Measurements from ENCODE around the gene DUOXA1. TPM values are rescaled to one million over a fixed set of nuclear protein-coding genes. Genes with fewer than 3 reads are reported as not detected.
"Not testable (repeated sequence)": the region's sequence is repeated elsewhere in the genome, so short reads cannot be mapped to it uniquely, and the experiment has no call there.

The DUOXA1 gene
- total and polyA plus RNA-seq, 5 donors from 2014 or later, result not detected

GRCh38 chr15:45088801-45089711 is 40.6 kb downstream of the DUOXA1 start:
- Mint-ChIP-seq H3K9me3 (peaks cover 0 to 4% (median 0%) of the 10 kb centered on the region in 7 donors), H3K27ac (no peak overlapping the region), H3K4me1 (no peaks in the 10 kb centered on the region), H3K4me3 (no peak overlapping the region), H3K27me3 (peaks cover 46% of the 10 kb centered on the region), H3K36me3 (no peaks in the 10 kb centered on the region)
- no peak for DNase-seq
- no peak for ATAC-seq (ENCODE audit: low read depth in 2 of 2)
- no peak overlapping the region for H3K27ac ChIP-seq (ENCODE audit: insufficient read depth, low read length, poor library complexity, severe bottlenecking)
- H3K36me3 ChIP-seq (ENCODE audit: control insufficient read depth, insufficient read depth, low read length), result no peaks in the 10 kb centered on the region
- H3K27me3 ChIP-seq (ENCODE audit: control insufficient read depth, insufficient read depth, low read length), result peaks cover 10% of the 10 kb centered on the region
- H3K4me1 ChIP-seq (ENCODE audit: control insufficient read depth, insufficient read depth, low read length, poor library complexity, severe bottlenecking), result no peaks in the 10 kb centered on the region
- H3K9me3 ChIP-seq (ENCODE audit: control insufficient read depth in 2 of 2, low read length in 2 of 2), result no peaks in the 10 kb centered on the region
- H3K4me3 ChIP-seq (ENCODE audit: low read depth, low read length), result no peak overlapping the region

- no peak overlapping the region for H3K27ac Mint-ChIP-seq
- H3K4me1 Mint-ChIP-seq, result no peaks in the 10 kb centered on the region
These were observed 42.2 kb downstream of the DUOXA1 start for GRCh38 chr15:45087513-45087912.

GRCh38 chr15:45084163-45084562 is 45.5 kb downstream of the DUOXA1 start:
- Mint-ChIP-seq H3K4me3 (no peak overlapping the region), H3K27me3 (peaks cover 35% of the 10 kb centered on the region), H3K36me3 (no peaks in the 10 kb centered on the region), H3K27ac (no peak overlapping the region), H3K9me3 (no peaks in the 10 kb centered on the region), H3K4me1 (no peaks in the 10 kb centered on the region)
- Histone ChIP-seq H3K4me3 (ENCODE audit: low read depth, low read length) (no peak overlapping the region), H3K27me3 (ENCODE audit: control insufficient read depth, insufficient read depth, low read length) (peaks cover 7% of the 10 kb centered on the region), H3K27ac (ENCODE audit: insufficient read depth, low read length, poor library complexity, severe bottlenecking) (no peak overlapping the region), H3K9me3 (ENCODE audit: control insufficient read depth in 2 of 2, low read length in 2 of 2) (no peaks in the 10 kb centered on the region), H3K4me1 (ENCODE audit: control insufficient read depth, insufficient read depth, low read length, poor library complexity, severe bottlenecking) (no peaks in the 10 kb centered on the region), H3K36me3 (ENCODE audit: control insufficient read depth, insufficient read depth, low read length) (no peaks in the 10 kb centered on the region)
- DNase-seq (no peak), ATAC-seq (ENCODE audit: low read depth in 2 of 2) (no peak)

More at GRCh38 chr15:45087513-45087912, 42.2 kb downstream of the DUOXA1 start:
- no peaks in the 10 kb centered on the region for H3K36me3 Mint-ChIP-seq
- H3K9me3 Mint-ChIP-seq, result peaks cover 0 to 4% (median 0%) of the 10 kb centered on the region in 7 donors
- no peak for DNase-seq
- no peaks in the 10 kb centered on the region for H3K9me3 ChIP-seq (ENCODE audit: control insufficient read depth in 2 of 2, low read length in 2 of 2)
- no peaks in the 10 kb centered on the region for H3K4me1 ChIP-seq (ENCODE audit: control insufficient read depth, insufficient read depth, low read length, poor library complexity, severe bottlenecking)
- ATAC-seq (ENCODE audit: low read depth in 2 of 2), result no peak
- H3K4me3 Mint-ChIP-seq, result no peak overlapping the region
- no peaks in the 10 kb centered on the region for H3K36me3 ChIP-seq (ENCODE audit: control insufficient read depth, insufficient read depth, low read length)
- peaks cover 10% of the 10 kb centered on the region for H3K27me3 ChIP-seq (ENCODE audit: control insufficient read depth, insufficient read depth, low read length)
- no peak overlapping the region for H3K27ac ChIP-seq (ENCODE audit: insufficient read depth, low read length, poor library complexity, severe bottlenecking)
- H3K27me3 Mint-ChIP-seq, result peaks cover 46% of the 10 kb centered on the region
- H3K4me3 ChIP-seq (ENCODE audit: low read depth, low read length), result no peak overlapping the region

- ATAC-seq (ENCODE audit: low read depth in 2 of 2), result no peak
- H3K27ac ChIP-seq (ENCODE audit: insufficient read depth, low read length, poor library complexity, severe bottlenecking), result no peak overlapping the region
- H3K4me3 ChIP-seq (ENCODE audit: low read depth, low read length), result no peak overlapping the region
- H3K4me1 ChIP-seq (ENCODE audit: control insufficient read depth, insufficient read depth, low read length, poor library complexity, severe bottlenecking), result no peaks in the 10 kb centered on the region
- H3K9me3 ChIP-seq (ENCODE audit: control insufficient read depth in 2 of 2, low read length in 2 of 2), result no peaks in the 10 kb centered on the region
- no peak overlapping the region for H3K4me3 Mint-ChIP-seq
- H3K27me3 Mint-ChIP-seq, result peaks cover 32% of the 10 kb centered on the region
- no peaks in the 10 kb centered on the region for H3K9me3 Mint-ChIP-seq
- H3K27me3 ChIP-seq (ENCODE audit: control insufficient read depth, insufficient read depth, low read length), result peaks cover 7% of the 10 kb centered on the region
- no peak overlapping the region for H3K27ac Mint-ChIP-seq
- no peaks in the 10 kb centered on the region for H3K36me3 Mint-ChIP-seq
- no peaks in the 10 kb centered on the region for H3K36me3 ChIP-seq (ENCODE audit: control insufficient read depth, insufficient read depth, low read length)
- DNase-seq, result no peak
- no peaks in the 10 kb centered on the region for H3K4me1 Mint-ChIP-seq
These were observed 46.5 kb downstream of the DUOXA1 start for GRCh38 chr15:45083223-45083622.

- H3K36me3 Mint-ChIP-seq; H3K4me1 Mint-ChIP-seq; H3K4me3 ChIP-seq (ENCODE audit: low read depth, low read length); H3K36me3 ChIP-seq (ENCODE audit: control insufficient read depth, insufficient read depth, low read length); ATAC-seq (ENCODE audit: low read depth in 2 of 2); H3K4me3 Mint-ChIP-seq; H3K27ac Mint-ChIP-seq; H3K4me1 ChIP-seq (ENCODE audit: control insufficient read depth, insufficient read depth, low read length, poor library complexity, severe bottlenecking); H3K27ac ChIP-seq (ENCODE audit: insufficient read depth, low read length, poor library complexity, severe bottlenecking); DNase-seq; H3K9me3 ChIP-seq (ENCODE audit: control insufficient read depth in 2 of 2, low read length in 2 of 2); H3K9me3 Mint-ChIP-seq; H3K27me3 ChIP-seq (ENCODE audit: control insufficient read depth, insufficient read depth, low read length): not testable (repeated sequence)
- H3K27me3 Mint-ChIP-seq, result peaks cover 25% of the 10 kb centered on the region
These were observed 47.3 kb downstream of the DUOXA1 start for GRCh38 chr15:45082412-45082811.

- H3K27ac ChIP-seq (ENCODE audit: insufficient read depth, low read length, poor library complexity, severe bottlenecking); H3K4me3 ChIP-seq (ENCODE audit: low read depth, low read length); H3K9me3 Mint-ChIP-seq; H3K36me3 Mint-ChIP-seq; H3K4me1 Mint-ChIP-seq; DNase-seq; H3K27ac Mint-ChIP-seq; H3K4me3 Mint-ChIP-seq; H3K36me3 ChIP-seq (ENCODE audit: control insufficient read depth, insufficient read depth, low read length); H3K9me3 ChIP-seq (ENCODE audit: control insufficient read depth in 2 of 2, low read length in 2 of 2); ATAC-seq (ENCODE audit: low read depth in 2 of 2); H3K4me1 ChIP-seq (ENCODE audit: control insufficient read depth, insufficient read depth, low read length, poor library complexity, severe bottlenecking); H3K27me3 ChIP-seq (ENCODE audit: control insufficient read depth, insufficient read depth, low read length): not testable (repeated sequence)
- H3K27me3 Mint-ChIP-seq, result peaks cover 18% of the 10 kb centered on the region
These were observed 49.1 kb downstream of the DUOXA1 start for GRCh38 chr15:45080593-45080992.

- not testable (repeated sequence) for H3K36me3 ChIP-seq (ENCODE audit: control insufficient read depth, insufficient read depth, low read length)
These were observed 49.9 kb downstream of the DUOXA1 start for GRCh38 chr15:45079628-45080246.

GRCh38 chr15:45079201-45079600 is 50.5 kb downstream of the DUOXA1 start:
- ATAC-seq (ENCODE audit: low read depth in 2 of 2); H3K9me3 ChIP-seq (ENCODE audit: control insufficient read depth in 2 of 2, low read length in 2 of 2); H3K27ac ChIP-seq (ENCODE audit: insufficient read depth, low read length, poor library complexity, severe bottlenecking); DNase-seq; H3K4me3 Mint-ChIP-seq; H3K36me3 ChIP-seq (ENCODE audit: control insufficient read depth, insufficient read depth, low read length); H3K4me1 Mint-ChIP-seq; H3K9me3 Mint-ChIP-seq; H3K4me1 ChIP-seq (ENCODE audit: control insufficient read depth, insufficient read depth, low read length, poor library complexity, severe bottlenecking); H3K4me3 ChIP-seq (ENCODE audit: low read depth, low read length); H3K27me3 ChIP-seq (ENCODE audit: control insufficient read depth, insufficient read depth, low read length); H3K36me3 Mint-ChIP-seq; H3K27ac Mint-ChIP-seq; H3K27me3 Mint-ChIP-seq: not testable (repeated sequence)

More at GRCh38 chr15:45079628-45080246, 49.9 kb downstream of the DUOXA1 start:
- H3K27me3 Mint-ChIP-seq, result peaks cover 10% of the 10 kb centered on the region
- not testable (repeated sequence) for H3K27me3 ChIP-seq (ENCODE audit: control insufficient read depth, insufficient read depth, low read length); H3K4me1 ChIP-seq (ENCODE audit: control insufficient read depth, insufficient read depth, low read length, poor library complexity, severe bottlenecking); H3K36me3 Mint-ChIP-seq; DNase-seq; H3K27ac Mint-ChIP-seq; H3K4me1 Mint-ChIP-seq; ATAC-seq (ENCODE audit: low read depth in 2 of 2); H3K4me3 Mint-ChIP-seq; H3K27ac ChIP-seq (ENCODE audit: insufficient read depth, low read length, poor library complexity, severe bottlenecking); H3K9me3 Mint-ChIP-seq; H3K4me3 ChIP-seq (ENCODE audit: low read depth, low read length); H3K9me3 ChIP-seq (ENCODE audit: control insufficient read depth in 2 of 2, low read length in 2 of 2)
